Measurements from ENCODE around the gene MAZ.
"Not testable (repeated sequence)": the region's sequence is repeated elsewhere in the genome, so short reads cannot be mapped to it uniquely, and the experiment has no call there.

Gene MAZ

GRCh38 chr16:29783094-29783953, 23.0 kb upstream of the MAZ start:
- H3K27ac ChIP-seq, H3K4me3 ChIP-seq: not testable (repeated sequence)

DNA sequence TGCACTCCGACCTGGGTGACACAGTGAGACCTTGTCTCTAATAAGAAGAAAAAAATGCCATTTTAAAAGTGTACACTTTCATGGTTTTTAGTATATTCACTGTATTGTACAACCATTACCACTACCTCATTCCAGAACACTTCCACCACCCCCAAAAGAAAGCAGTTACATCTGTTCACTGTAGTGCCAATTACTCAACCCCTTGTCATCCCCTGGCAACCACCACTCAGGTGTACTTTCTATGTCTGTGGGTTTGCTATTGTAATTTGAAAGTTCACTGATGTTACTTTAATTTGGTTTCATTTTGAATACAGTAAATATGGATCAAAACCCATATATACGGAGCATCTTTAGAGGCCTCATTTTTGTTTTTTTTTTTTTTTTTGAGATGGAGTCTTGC, 22.2 kb upstream of the MAZ start:
- H3K4me3 ChIP-seq: no peak overlapping the region
- H3K27ac ChIP-seq: no peak overlapping the region

GRCh38 chr16:29784901-29785500, 21.3 kb upstream of the MAZ start:
- Histone ChIP-seq H3K4me3 (peak overlapping the region in 3 of 7 experiments; percentile 6 to 16 (median 7)), H3K27ac (peak overlapping the region in 4 of 21 experiments; percentile 19 to 58 (median 38))

DNA sequence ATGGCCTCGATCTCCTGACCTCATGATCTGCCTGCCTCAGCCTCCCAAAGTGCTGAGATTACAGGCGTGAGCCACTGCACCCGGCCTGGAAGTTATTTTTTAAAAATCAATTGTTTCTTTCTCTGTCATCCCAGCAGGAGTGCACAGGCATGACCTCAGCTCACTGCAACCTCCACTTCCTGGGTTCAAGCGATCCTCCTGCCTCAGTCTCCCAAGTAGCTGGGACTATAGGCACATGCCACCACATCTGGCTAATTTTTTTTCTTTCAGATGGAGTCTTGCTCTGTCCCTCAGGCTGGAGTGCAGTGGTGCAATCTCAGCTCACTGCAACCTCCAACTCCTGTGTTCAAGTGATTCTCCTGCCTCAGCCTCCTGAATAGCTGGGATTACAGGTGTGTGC, 19.2 kb upstream of the MAZ start:
- H3K4me3 ChIP-seq, H3K27ac ChIP-seq: not testable (repeated sequence)

DNA sequence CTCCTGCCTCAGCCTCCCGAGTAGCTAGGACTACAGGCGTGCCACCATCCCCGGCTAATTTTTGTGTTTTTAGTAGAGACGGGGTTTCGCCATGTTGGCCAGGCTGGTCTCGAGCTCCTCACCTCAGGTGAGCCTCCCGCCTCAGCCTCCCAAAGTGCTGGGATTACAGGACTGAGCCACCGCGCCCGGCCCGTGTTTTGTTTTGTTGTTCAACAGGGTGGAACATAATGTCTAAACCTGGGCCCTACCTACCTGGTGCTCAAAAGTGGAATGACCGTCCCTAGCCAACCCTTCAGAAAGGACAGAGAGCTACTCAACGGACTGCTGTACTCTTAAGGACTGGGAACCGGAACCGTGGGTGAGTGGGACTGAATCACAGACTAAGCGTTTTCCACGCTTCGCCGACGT, 16.6 kb upstream of the MAZ start:
- Histone ChIP-seq H3K4me3 (peak overlapping the region; percentile 69 to 89 (median 82)), H3K27ac (peak overlapping the region; percentile 23 to 99 (median 89))

DNA sequence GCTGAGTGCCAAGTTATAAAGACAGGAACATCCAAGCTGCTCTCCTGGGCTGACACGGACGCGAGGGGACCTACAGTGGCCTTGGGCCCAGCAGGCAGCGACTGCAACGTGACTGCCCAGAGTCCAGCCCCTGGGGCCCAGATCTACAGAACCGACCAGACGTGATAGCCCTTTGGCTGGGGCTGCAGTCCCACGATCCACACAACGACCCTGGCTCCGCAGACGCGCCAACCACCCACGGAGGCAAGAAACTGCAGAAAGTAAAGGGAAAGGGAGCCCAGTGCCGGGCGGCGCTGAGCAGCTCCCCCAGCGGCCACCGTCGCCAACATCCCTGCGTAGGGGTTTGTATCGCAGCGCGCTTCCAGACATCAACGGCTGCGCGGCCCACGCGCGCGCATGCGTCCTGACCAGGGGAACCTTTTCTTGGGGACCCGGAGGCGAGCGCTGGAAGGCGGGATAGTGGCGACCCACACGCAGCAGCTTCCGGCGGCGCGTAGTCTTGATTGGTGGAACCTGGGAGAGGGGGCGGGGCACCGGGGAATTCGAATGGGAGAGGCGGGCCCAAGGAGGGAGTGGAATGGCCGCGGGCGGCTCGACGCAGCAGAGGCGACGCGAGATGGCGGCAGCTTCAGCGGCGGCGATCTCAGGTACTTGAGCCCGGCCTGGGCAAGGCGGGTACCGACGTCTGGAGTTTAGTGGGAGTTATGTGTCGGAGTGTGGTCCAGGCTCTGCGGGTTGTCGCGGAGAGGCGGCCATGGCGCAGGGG, 16.0 kb upstream of the MAZ start, which contains the start of gene KIF22:
KIF22 (plus strand) TSS at position 569 of the 766 bp plus-strand sequence; CDS start at position 578, 9 bp downstream.
- H3K27ac ChIP-seq: peak within 1 kb of the TSS; percentile 23 to 99 (median 90)
- H3K4me3 ChIP-seq: peak within 1 kb of the TSS; percentile 69 to 89 (median 82)

- peak overlapping the region in 20 of 21 experiments; percentile 2 to 99 (median 81) for H3K27ac ChIP-seq
- H3K4me3 ChIP-seq: peak overlapping the region; percentile 69 to 89 (median 82)
Observed at GRCh38 chr16:29790949-29791844, 15.1 kb upstream of the MAZ start.

GRCh38 chr16:29791845-29792807, 14.2 kb upstream of the MAZ start:
- H3K27ac ChIP-seq: peak overlapping the region in 2 of 21 experiments; percentile 95 to 99
- H3K4me3 ChIP-seq: peak overlapping the region in 6 of 7 experiments; percentile 71 to 89 (median 84)

- peak overlapping the region in 1 of 21 experiments; percentile 95 for H3K27ac ChIP-seq
- H3K4me3 ChIP-seq: not testable (repeated sequence)
Observed at GRCh38 chr16:29793153-29793552, 13.2 kb upstream of the MAZ start.

GRCh38 chr16:29794231-29794710, 12.1 kb upstream of the MAZ start:
- Histone ChIP-seq H3K27ac (no peak overlapping the region), H3K4me3 (no peak overlapping the region)

- peak overlapping the region in 4 of 21 experiments; percentile 9 to 44 (median 28) for H3K27ac ChIP-seq
Observed at GRCh38 chr16:29802416-29802935, 3.9 kb upstream of the MAZ start.

GRCh38 chr16:29804020-29804419, 2.3 kb upstream of the MAZ start:
- H3K27ac ChIP-seq: peak overlapping the region in 18 of 21 experiments; percentile 17 to 100 (median 96)
- no peak overlapping the region for H3K4me3 ChIP-seq

More at GRCh38 chr16:29802416-29802935, 3.9 kb upstream of the MAZ start:
- no peak overlapping the region for H3K4me3 ChIP-seq

DNA sequence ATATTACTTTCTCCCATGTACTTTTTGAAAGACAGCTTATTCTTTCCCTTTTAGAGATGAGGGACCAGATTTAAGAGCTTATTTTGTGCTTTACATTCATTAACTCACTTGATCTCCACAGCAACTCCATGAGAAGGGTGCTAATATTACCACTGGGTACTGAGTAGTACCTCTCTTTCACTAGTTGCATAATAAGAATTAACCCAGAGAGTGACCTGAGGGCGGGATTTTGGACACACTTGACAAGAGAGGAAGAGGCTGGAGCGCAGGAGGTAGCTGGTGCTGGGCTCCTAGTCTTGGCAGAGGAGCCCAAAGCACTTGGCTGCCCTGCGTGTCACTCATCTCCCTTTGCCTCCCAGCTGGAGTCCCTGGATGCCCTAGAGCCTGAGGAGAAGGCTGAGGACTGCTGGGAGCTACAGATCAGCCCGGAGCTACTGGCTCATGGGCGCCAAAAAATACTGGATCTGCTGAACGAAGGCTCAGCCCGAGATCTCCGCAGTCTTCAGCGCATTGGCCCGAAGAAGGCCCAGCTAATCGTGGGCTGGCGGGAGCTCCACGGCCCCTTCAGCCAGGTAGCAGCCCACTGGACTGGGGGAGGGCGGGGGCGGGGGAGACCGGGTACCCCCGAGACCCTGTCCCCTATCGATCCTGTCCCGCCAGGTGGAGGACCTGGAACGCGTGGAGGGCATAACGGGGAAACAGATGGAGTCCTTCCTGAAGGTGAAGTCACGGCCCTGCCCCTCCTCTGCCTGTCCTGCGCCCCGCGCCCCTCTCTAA, 1.7 kb upstream of the MAZ start:
- H3K27ac ChIP-seq: peak overlapping the region; percentile 49 to 100 (median 97)

DNA sequence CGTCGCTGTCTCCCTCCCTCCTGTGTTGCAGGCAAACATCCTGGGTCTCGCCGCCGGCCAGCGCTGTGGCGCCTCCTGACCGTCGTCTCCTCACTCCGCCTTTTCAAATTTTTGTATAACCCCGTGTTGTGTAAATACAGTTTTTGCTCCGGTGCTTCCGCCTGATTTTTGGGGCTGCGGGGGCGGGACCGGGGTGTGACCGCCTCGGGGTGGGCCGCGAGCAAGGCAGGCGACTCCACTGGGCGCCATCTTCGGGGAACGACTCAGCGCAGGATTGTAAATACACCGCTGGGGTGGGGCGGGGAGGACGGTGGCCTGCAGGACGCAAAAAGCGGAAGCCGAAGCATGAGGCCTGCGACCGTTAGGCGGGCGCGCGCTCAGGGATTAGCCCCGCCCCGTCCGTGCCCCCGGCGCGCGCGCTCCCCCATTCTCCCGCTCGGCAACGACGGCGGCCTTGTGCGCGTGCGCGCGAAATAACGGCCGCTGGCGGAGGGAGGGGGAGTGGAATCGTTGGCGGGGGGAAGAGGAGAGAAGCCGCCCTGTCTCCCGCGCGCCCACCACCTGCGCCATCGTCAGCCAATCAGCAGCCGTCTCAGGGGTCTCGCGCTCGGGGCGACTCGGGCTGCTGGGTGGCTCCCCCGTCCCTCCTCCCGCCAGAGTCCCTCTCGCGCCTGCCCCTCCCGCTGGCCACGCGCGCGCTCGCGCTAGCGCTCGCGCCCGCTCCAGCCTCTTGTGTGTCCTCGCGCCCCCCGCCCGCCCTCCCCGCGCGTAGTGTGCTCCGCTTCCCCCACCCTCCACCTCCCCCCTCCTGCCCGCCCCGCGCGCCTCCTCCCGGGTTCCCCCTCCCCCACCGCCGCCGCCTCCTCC, 864 bp upstream of the MAZ start:
- Histone ChIP-seq H3K27ac (peak overlapping the region; percentile 49 to 100 (median 97)), H3K4me3 (peak overlapping the region; percentile 47 to 88 (median 65))

More for the DNA sequence above, 1.7 kb upstream of the MAZ start:
- H3K4me3 ChIP-seq: peak overlapping the region; percentile 47 to 88 (median 65)

DNA sequence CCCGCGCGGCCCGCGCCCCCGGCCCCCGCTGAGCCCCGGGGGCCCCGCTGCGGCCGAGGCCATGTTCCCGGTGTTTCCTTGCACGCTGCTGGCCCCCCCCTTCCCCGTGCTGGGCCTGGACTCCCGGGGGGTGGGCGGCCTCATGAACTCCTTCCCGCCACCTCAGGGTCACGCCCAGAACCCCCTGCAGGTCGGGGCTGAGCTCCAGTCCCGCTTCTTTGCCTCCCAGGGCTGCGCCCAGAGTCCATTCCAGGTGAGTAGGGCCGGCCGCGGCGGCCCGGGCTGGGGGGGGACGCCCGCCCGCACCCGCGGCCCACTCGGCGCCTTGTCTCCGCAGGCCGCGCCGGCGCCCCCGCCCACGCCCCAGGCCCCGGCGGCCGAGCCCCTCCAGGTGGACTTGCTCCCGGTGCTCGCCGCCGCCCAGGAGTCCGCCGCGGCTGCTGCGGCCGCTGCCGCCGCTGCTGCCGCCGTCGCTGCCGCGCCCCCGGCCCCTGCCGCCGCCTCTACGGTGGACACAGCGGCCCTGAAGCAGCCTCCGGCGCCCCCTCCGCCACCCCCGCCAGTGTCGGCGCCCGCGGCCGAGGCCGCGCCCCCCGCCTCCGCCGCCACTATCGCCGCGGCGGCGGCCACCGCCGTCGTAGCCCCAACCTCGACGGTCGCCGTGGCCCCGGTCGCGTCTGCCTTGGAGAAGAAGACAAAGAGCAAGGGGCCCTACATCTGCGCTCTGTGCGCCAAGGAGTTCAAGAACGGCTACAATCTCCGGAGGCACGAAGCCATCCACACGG, 504 bp downstream of the MAZ start:
- Histone ChIP-seq H3K27ac (peak overlapping the region; percentile 72 to 98 (median 91)), H3K4me3 (peak overlapping the region; percentile 41 to 60 (median 54))
